ENCODE measurements around the gene DHRS13.
"Not testable (repeated sequence)": the region's sequence is repeated elsewhere in the genome, so short reads cannot be mapped to it uniquely, and the experiment has no call there.

Gene DHRS13

GRCh38 chr17:28935744-28936460 is 33.0 kb upstream of the DHRS13 start:
- no peak for DNase-seq (ENCODE audit: low spot score)

GRCh38 chr17:28934508-28934907 is 31.6 kb upstream of the DHRS13 start:
- not testable (repeated sequence) for DNase-seq (ENCODE audit: low spot score)

GRCh38 chr17:28929787-28930186 is 26.9 kb upstream of the DHRS13 start:
- DNase-seq (ENCODE audit: low spot score), result no peak

GRCh38 chr17:28928061-28928460 is 25.2 kb upstream of the DHRS13 start:
- no peak for DNase-seq (ENCODE audit: low spot score)

- DNase-seq (ENCODE audit: low spot score), result no peak
These were observed 23.9 kb upstream of the DHRS13 start for GRCh38 chr17:28926786-28927185.

- DNase-seq (ENCODE audit: low spot score), result no peak
These were observed 23.5 kb upstream of the DHRS13 start for GRCh38 chr17:28926366-28926765.

GRCh38 chr17:28925912-28926365 is 23.1 kb upstream of the DHRS13 start:
- no peak for DNase-seq (ENCODE audit: low spot score)

GRCh38 chr17:28920201-28920600 is 17.3 kb upstream of the DHRS13 start:
- DNase-seq (ENCODE audit: low spot score), result no peak

- DNase-seq (ENCODE audit: low spot score), result no peak
These were observed 15.4 kb upstream of the DHRS13 start for GRCh38 chr17:28918295-28918694.

GRCh38 chr17:28917465-28917864 is 14.6 kb upstream of the DHRS13 start:
- DNase-seq (ENCODE audit: low spot score), result no peak

- no peak for DNase-seq (ENCODE audit: low spot score)
These were observed 14.2 kb upstream of the DHRS13 start for GRCh38 chr17:28917029-28917428.

GRCh38 chr17:28916302-28916934 is 13.5 kb upstream of the DHRS13 start:
- peak; percentile 70 for DNase-seq (ENCODE audit: low spot score)

- no peak for DNase-seq (ENCODE audit: low spot score)
These were observed 10.1 kb upstream of the DHRS13 start for GRCh38 chr17:28912938-28913333.

- DNase-seq (ENCODE audit: low spot score), result no peak
These were observed 9.5 kb upstream of the DHRS13 start for GRCh38 chr17:28912281-28912937.

GRCh38 chr17:28911411-28912045 is 8.6 kb upstream of the DHRS13 start:
- no peak for DNase-seq (ENCODE audit: low spot score)

- no peak for DNase-seq (ENCODE audit: low spot score)
These were observed 7.7 kb upstream of the DHRS13 start for GRCh38 chr17:28910534-28910933.

- DNase-seq (ENCODE audit: low spot score), result no peak
These were observed 5.8 kb upstream of the DHRS13 start for GRCh38 chr17:28908640-28909167.

GRCh38 chr17:28907709-28908475 is 5.0 kb upstream of the DHRS13 start:
- no peak for DNase-seq (ENCODE audit: low spot score)

GRCh38 chr17:28906706-28907438 is 4.0 kb upstream of the DHRS13 start:
- DNase-seq (ENCODE audit: low spot score), result no peak

- no peak for DNase-seq (ENCODE audit: low spot score)
These were observed 3.4 kb upstream of the DHRS13 start for GRCh38 chr17:28906276-28906675.

- DNase-seq (ENCODE audit: low spot score), result no peak
These were observed 1.9 kb upstream of the DHRS13 start for GRCh38 chr17:28904800-28905199.

Data from D341Med (cell line).